H1 (cell line): ENCODE measurements around the gene SEC31A. TPM values are rescaled to one million over a fixed set of nuclear protein-coding genes. Genes with fewer than 3 reads are reported as not detected.

ENCODE experiments used
- CHD2 ChIP-seq: IDR thresholded peaks from 2 replicates; pipeline ENCODE4 v1.6.1; 2012; ENCODE audit warnings: low read length, improper control_type of control experiment
- EZH2 ChIP-seq: fragments of 200-600 bp; sonication (generic); IDR thresholded peaks from 2 replicates; pipeline ENCODE4 v1.7.1; 2012; ENCODE audit warnings: low read depth, mild to moderate bottlenecking, moderate library complexity, low read length, inconsistent platforms; ENCODE audit not compliant: severe bottlenecking
- SIX5 ChIP-seq: IDR thresholded peaks from 2 replicates; pipeline ENCODE4 v1.6.1; 2011; ENCODE audit warnings: mild to moderate bottlenecking, low read depth, low read length
- SRF ChIP-seq: IDR thresholded peaks from 2 replicates; pipeline ENCODE4 v1.6.1; 2011; ENCODE audit warnings: mild to moderate bottlenecking, low read depth, low read length, moderate library complexity
- polyA plus RNA-seq, 7 experiments: library from polyadenylated mRNA; depleted of rRNA in 3 of 7; stranded (reverse) in 5 of 7; unstranded in 2 of 7; fragments of >200 nt in 5 of 7; fragments of 200-250 nt in 2 of 7; gene quantifications; 1 replicate in 5 of 7; 2 replicates in 1 of 7; 4 replicates in 1 of 7; pipeline versions ENCODE4 v1.2.1 to v1.2.3, GENCODE V29; 2011 to 2013; ENCODE audit warnings: missing spikeins in 2 of 7, mixed read lengths in 2 of 7
- total RNA-seq: library from RNA; stranded (reverse); fragmentation: NEBNext Ultra II Directional; extraction: Animal tissue kit (Norgen Biotek cat#: 25700); gene quantifications from 2 replicates; pipeline ENCODE4 v1.2.1, GENCODE V29; 2021

Gene SEC31A
- total and polyA plus RNA-seq, 2 of the 8 experiments (the other 6 are each of a cell fraction or from before 2014, with no cell fraction given): 112 to 125 TPM

DNA sequence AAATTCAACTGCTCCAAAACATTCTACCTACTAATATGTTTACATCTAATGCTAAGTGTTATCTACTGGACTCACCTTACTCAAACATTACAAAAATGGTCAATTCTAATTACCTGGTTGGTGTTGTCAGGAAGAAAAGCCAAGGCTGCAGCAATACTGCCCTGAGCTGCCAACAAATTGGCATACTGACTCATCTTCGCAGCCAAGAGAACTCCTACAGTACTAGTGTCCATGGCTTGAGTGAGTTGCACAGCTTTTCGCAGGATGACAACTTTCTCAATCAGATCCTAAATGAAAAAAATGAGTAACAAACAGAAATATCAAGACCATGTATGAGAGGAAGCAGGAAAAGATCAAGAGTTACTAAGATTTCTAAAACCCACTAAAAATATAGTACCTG is 39.6 kb downstream of the SEC31A start (continued):
- no peak for TF ChIP-seq SIX5
- no peak for TF ChIP-seq CHD2
- TF ChIP-seq EZH2: no peak
- no peak for TF ChIP-seq SRF
- TF ChIP-seq, all 59 proteins: peak for 0
